GM12873 (cell line): ENCODE results near the gene PGPEP1.

Source experiments
- TF ChIP-seq, protein P1 (sequence below): IDR thresholded peaks from 2 replicates; pipeline ENCODE4 v1.5.1; 2012; ENCODE audit warnings: low read depth, mild to moderate bottlenecking, moderate library complexity, low read length, control low read depth; ENCODE audit not compliant: insufficient read depth; ENCODE audit errors: missing control alignments

The PGPEP1 gene

DNA sequence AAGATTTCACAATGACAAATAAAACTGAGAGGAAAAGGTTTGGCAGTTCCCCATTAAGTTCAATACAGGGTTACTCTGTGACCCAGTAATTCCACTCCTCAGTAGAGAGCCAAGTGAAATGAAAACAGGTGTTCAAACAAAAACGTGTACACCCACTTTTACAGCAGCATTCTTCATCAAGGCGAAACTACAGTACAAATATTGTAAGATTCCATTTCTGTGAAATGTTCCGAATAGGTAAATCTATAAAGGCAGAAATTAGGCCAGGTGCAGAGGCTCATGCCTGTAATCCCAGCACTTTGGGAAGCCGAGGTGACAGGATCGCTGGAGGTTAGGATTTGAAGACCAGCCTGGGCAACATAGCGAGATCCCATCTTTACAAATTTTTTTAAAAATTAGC, 36.6 kb downstream of the PGPEP1 start:
- TF ChIP-seq, protein P1, sequence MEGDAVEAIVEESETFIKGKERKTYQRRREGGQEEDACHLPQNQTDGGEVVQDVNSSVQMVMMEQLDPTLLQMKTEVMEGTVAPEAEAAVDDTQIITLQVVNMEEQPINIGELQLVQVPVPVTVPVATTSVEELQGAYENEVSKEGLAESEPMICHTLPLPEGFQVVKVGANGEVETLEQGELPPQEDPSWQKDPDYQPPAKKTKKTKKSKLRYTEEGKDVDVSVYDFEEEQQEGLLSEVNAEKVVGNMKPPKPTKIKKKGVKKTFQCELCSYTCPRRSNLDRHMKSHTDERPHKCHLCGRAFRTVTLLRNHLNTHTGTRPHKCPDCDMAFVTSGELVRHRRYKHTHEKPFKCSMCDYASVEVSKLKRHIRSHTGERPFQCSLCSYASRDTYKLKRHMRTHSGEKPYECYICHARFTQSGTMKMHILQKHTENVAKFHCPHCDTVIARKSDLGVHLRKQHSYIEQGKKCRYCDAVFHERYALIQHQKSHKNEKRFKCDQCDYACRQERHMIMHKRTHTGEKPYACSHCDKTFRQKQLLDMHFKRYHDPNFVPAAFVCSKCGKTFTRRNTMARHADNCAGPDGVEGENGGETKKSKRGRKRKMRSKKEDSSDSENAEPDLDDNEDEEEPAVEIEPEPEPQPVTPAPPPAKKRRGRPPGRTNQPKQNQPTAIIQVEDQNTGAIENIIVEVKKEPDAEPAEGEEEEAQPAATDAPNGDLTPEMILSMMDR = no peak

DNA sequence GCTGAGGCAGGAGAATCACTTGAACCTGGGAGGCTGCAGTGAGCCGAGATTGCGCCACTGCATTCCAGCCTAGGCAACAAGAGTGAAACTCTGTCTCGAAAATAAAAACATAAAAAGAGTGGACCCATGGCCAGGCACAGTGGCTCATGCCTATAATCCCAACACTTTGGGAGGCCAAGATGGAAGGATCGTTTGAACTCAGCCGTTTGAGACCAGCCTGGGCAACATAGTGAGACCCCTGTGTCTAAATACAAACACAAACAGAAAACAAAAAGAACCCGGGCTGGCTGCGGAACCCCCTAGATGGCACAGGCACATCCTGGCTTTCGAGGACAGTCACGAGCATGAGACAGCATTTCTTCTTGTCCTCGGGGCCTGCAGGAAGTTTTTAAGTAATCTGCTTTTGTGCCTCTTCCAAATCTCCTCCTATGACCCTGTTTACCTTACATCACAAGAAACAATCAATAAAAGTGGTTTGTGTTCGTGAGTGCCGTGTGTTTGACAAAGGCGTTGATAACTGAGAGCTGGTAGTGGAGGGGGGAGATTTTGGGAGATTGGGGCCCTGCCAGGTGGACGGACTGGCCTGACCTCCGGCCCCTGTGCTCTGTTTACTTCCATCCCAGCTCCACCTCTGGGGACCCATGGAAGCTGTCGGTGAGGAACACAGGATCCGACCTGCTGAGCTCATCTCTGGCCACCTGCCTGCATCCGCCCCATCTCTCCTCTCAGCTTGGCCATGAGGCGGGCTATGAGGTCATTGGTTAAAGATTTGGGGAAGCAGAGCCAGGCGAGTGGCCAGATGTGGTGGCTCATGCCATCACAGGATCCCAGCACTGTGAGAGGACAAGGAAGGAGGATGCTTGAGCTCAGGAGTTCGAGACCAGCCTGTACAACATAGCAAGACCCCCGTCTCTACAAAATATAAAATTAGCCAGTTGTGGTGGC, 39.7 kb downstream of the PGPEP1 start:
- TF ChIP-seq, protein P1 = no peak

DNA sequence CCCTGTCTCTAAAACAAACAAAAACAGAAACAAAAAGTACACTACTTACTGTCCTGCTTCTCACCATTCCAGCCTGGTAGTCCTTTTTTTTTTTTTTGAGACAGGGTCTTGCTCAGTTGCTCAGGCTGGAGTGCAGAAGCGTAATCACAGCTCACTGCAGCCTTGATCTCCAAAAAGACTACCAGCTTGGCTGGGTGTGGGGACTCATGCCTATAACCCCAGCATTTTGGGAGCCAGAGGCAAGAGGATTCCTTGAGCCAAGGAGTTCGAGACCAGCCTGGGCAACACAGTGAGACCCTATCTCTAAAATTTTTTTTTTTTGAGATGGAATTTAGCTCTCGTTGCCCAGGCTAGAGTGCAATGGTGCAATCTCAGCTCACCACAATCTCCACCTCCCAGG, 40.4 kb downstream of the PGPEP1 start:
- TF ChIP-seq, protein P1 = no peak

DNA sequence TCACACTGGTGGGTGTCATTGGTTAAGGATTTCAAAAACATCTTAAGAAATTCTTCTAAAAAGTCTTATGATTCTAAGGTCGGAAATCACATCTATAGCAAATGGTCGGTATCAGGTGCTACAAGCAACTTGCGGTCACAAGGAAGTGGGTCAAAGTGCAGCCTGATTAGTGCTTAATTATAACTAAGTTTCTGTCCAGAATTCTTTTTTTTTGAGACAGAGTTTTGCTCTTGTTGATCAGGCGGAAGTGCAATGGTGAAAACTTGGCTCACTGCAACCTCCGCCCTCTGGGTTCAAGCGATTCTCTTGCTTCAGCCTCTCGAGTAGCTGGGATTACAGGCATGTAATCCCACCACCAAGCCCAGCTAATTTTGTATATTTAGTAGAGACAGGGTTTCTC, 44.4 kb downstream of the PGPEP1 start:
- TF ChIP-seq, protein P1 = no peak

DNA sequence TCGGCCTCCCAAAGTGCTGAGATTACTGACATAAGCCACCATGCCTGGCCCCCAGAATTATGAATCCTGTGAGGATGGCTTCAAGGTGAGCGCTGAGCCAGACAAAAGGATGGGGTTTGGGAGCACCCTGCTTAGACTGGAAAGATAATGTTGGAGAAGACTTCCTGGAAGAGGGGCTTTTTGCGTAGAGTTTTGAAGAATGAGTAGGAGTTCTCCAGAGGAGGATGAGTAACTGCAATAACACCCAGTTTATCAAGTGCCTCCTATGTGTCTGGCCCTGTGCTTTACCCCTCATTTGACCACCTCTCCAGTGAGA, 44.9 kb downstream of the PGPEP1 start:
- TF ChIP-seq, protein P1 = no peak

DNA sequence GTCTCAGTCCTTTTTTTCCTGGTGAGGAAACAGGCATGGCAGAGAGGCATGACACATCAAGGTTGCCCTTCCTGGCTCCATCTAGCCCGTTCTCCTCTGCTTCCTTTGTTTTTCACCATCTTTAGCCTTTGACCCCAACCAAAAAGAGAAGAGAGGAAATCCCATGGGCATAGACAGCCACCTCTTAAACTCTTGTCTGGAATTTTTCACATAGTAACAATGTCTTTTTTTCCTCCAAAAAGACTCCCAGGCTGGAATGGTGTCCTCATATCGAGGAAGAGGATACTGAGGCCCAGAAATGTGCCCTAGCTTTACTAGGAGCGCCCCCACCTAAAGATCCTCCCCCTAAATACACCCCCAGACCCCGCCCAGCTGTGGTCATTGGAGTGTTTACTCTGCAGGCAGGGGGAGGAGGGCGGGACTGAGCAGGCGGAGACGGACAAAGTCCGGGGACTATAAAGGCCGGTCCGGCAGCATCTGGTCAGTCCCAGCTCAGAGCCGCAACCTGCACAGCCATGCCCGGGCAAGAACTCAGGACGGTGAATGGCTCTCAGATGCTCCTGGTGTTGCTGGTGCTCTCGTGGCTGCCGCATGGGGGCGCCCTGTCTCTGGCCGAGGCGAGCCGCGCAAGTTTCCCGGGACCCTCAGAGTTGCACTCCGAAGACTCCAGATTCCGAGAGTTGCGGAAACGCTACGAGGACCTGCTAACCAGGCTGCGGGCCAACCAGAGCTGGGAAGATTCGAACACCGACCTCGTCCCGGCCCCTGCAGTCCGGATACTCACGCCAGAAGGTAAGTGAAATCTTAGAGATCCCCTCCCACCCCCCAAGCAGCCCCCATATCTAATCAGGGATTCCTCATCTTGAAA, 45.5 kb downstream of the PGPEP1 start, which contains the start of gene GDF15:
TSS of gene GDF15 (plus strand) at position 484 of the 868 bp plus-strand sequence. CDS start at position 516, 32 bp downstream.
- TF ChIP-seq, protein P1 = peak; percentile 92
